OCI-LY3 (cell line): ENCODE measurements around the gene PAWR.

Source experiments
- H2AFZ ChIP-seq: fragments of 200-600, 300-600 bp; shearing (Covaris generic); 2 replicates; pipeline ENCODE4 v1.6.0; 2014; ENCODE audit warnings: antibody characterized with exemption, low read depth, low read length
- H3K27ac ChIP-seq: fragments of 200-600, 300-600 bp; sonication (generic); 2 replicates; pipeline ENCODE4 v1.5.1; 2014; ENCODE audit warnings: mild to moderate bottlenecking, low read length, moderate library complexity, mixed read lengths
- H3K27me3 ChIP-seq: fragments of 200-600, 300-600 bp; sonication (generic); 2 replicates; pipeline ENCODE4 v1.6.1; 2014; ENCODE audit warnings: low read depth, low read length, mixed read lengths
- H3K36me3 ChIP-seq: fragments of 200-600, 300-600 bp; sonication (generic); replicated peaks from 2 replicates; pipeline ENCODE3; 2014; ENCODE audit warnings: low read depth, low read length, mixed read lengths
- H3K4me1 ChIP-seq: fragments of 300-600, 200-600 bp; sonication (generic); 2 replicates; pipeline ENCODE4 v1.6.1; 2014; ENCODE audit warnings: low read length, mixed read lengths
- H3K4me2 ChIP-seq: fragments of 200-600, 300-600 bp; sonication (generic); 2 replicates; pipeline ENCODE4 v1.6.1; 2014; ENCODE audit warnings: low read length, mixed read lengths
- H3K4me3 ChIP-seq: fragments of 300-600, 200-600 bp; sonication (generic); 2 replicates; pipeline ENCODE4 v1.5.1; 2014; ENCODE audit warnings: antibody characterized with exemption, mild to moderate bottlenecking, low read length, moderate library complexity
- H3K79me2 ChIP-seq: fragments of 300-600, 200-600 bp; shearing (Covaris generic); 2 replicates; pipeline ENCODE4 v1.6.1; 2014; ENCODE audit warnings: mild to moderate bottlenecking, low read length, mixed read lengths
- H3K9ac ChIP-seq: fragments of 300-600, 200-600 bp; shearing (Covaris generic); 2 replicates; pipeline ENCODE4 v1.6.0; 2014; ENCODE audit warnings: mild to moderate bottlenecking, low read length, moderate library complexity
- H3K9me3 ChIP-seq: fragments of 200-600, 300-600 bp; shearing (Covaris generic); 2 replicates; pipeline ENCODE4 v1.6.1; 2014; ENCODE audit warnings: low read length, mixed read lengths; ENCODE audit not compliant: insufficient read depth
- H4K20me1 ChIP-seq: fragments of 200-600, 300-600 bp; sonication (generic); 2 replicates; pipeline ENCODE4 v1.6.1; 2016; ENCODE audit warnings: low read length, mixed read lengths; ENCODE audit not compliant: insufficient read depth
- CTCF ChIP-seq: fragments of 200-600, 300-600 bp; sonication (generic); IDR thresholded peaks from 2 replicates; pipeline ENCODE4 v1.5.1; 2014; ENCODE audit warnings: antibody characterized with exemption, low read length, low read depth
- EZH2phosphoT487 ChIP-seq: fragments of 200-600 bp; shearing (Covaris generic); IDR thresholded peaks from 2 replicates; pipeline ENCODE4 v1.6.1; 2018; ENCODE audit warnings: antibody characterized with exemption, mixed run types, low read depth

PAWR gene

GRCh38 chr12:79674629-79675028 is 16.1 kb downstream of the PAWR start:
- no peak overlapping the region for H3K9ac ChIP-seq
- no peaks in the 10 kb centered on the region for H3K27me3 ChIP-seq
- H3K27ac ChIP-seq: no peak overlapping the region
- H3K4me3 ChIP-seq: no peak overlapping the region
- peaks cover 31% of the 10 kb centered on the region for H4K20me1 ChIP-seq
- H3K9me3 ChIP-seq: 0 out of 2 replicates have a peak, but pooled peaks cover 3% of the 10 kb centered on the region
- peaks cover 16% of the 10 kb centered on the region for H3K36me3 ChIP-seq
- H3K4me2 ChIP-seq: no peak overlapping the region
- no peak for TF ChIP-seq CTCF
- no peak for TF ChIP-seq EZH2phosphoT487
- H3K79me2 ChIP-seq: peaks cover 99% of the 10 kb centered on the region
- H2AFZ ChIP-seq: no peak overlapping the region
- H3K4me1 ChIP-seq: peaks cover 28% of the 10 kb centered on the region

- Histone ChIP-seq H3K27ac (peak overlapping the region; percentile 19; the same call in 1 of the 2 replicates), H3K79me2 (peaks cover 97% of the 10 kb centered on the region), H2AFZ (no peak overlapping the region), H3K4me1 (peaks cover 18% of the 10 kb centered on the region), H3K9ac (no peak overlapping the region), H3K4me2 (peak overlapping the region; percentile 35), H3K36me3 (peaks cover 16% of the 10 kb centered on the region), H3K4me3 (no peak overlapping the region), H3K9me3 (0 out of 2 replicates have a peak, but pooled peaks cover 3% of the 10 kb centered on the region), H3K27me3 (no peaks in the 10 kb centered on the region), H4K20me1 (peaks cover 26% of the 10 kb centered on the region)
- no peak for TF ChIP-seq CTCF
- TF ChIP-seq EZH2phosphoT487: no peak
Observed at GRCh38 chr12:79673354-79673753, 17.4 kb downstream of the PAWR start.

- H3K9ac ChIP-seq: no peak overlapping the region
- H3K27ac ChIP-seq: no peak overlapping the region
- no peak overlapping the region for H3K4me3 ChIP-seq
- H3K9me3 ChIP-seq: no peaks in the 10 kb centered on the region
- H3K4me1 ChIP-seq: peaks cover 16% of the 10 kb centered on the region
- no peaks in the 10 kb centered on the region for H3K27me3 ChIP-seq
- H3K36me3 ChIP-seq: no peaks in the 10 kb centered on the region
- peaks cover 33% of the 10 kb centered on the region for H4K20me1 ChIP-seq
- no peak overlapping the region for H2AFZ ChIP-seq
- TF ChIP-seq EZH2phosphoT487 (no peak), CTCF (no peak)
- H3K4me2 ChIP-seq: no peak overlapping the region
- peaks cover 76% of the 10 kb centered on the region for H3K79me2 ChIP-seq
Observed at GRCh38 chr12:79668113-79668512, 22.7 kb downstream of the PAWR start.

- Histone ChIP-seq H3K27ac (no peak overlapping the region), H3K27me3 (no peaks in the 10 kb centered on the region), H3K4me1 (peaks cover 27% of the 10 kb centered on the region), H3K4me2 (peak overlapping the region; percentile 42), H3K4me3 (no peak overlapping the region), H3K79me2 (peaks cover 69% of the 10 kb centered on the region), H3K9ac (no peak overlapping the region), H3K9me3 (no peaks in the 10 kb centered on the region), H2AFZ (no peak overlapping the region), H3K36me3 (no peaks in the 10 kb centered on the region), H4K20me1 (peaks cover 38% of the 10 kb centered on the region)
- no peak for TF ChIP-seq CTCF
- TF ChIP-seq EZH2phosphoT487: no peak
Observed at GRCh38 chr12:79665212-79665887, 25.4 kb downstream of the PAWR start.
